Neural cell (in vitro differentiated cells): Measurements from ENCODE around the gene RECQL.

Experiments used
- EZH2 ChIP-seq: fragments of 200-600, 300-800 bp; shearing (Covaris generic), sonication (generic); IDR thresholded peaks from 2 replicates; pipeline ENCODE4 v1.6.1; 2014; ENCODE audit warnings: antibody characterized with exemption, low read length, borderline replicate concordance, mild to moderate bottlenecking; ENCODE audit not compliant: insufficient read depth, poor library complexity, severe bottlenecking
- RAD21 ChIP-seq: fragments of 450-650 bp; conservative IDR thresholded peaks from 2 replicates; pipeline ENCODE4 v1.6.1; 2014; ENCODE audit warnings: antibody characterized with exemption, mild to moderate bottlenecking, moderate library complexity

- no peak for TF ChIP-seq RAD21
- no peak for TF ChIP-seq EZH2
These were observed 25.4 kb upstream of the RECQL start for GRCh38 chr12:21526721-21527345.
